HepG2 (cell line): ENCODE measurements around the gene PTCD2. TPM values are rescaled to one million over a fixed set of nuclear protein-coding genes. Genes with fewer than 3 reads are reported as not detected.

Experiments used
- ATAC-seq: fragments of 200-7000 bp; cut with Tn5 transposase; 3 replicates; pipeline ENCODE4 v1.9.1; 2020; ENCODE audit warnings: mild to moderate bottlenecking, moderate library complexity
- BruUV-seq: library from RNA; stranded (reverse); fragments of 400-500 nt; replicated peaks from 2 replicates; lab custom pipeline; 2021; lab: Mats Ljungman, UMichigan
- CTCF ChIA-PET: fragments of 300-600 bp; formaldehyde crosslinking; extraction: SDS; loops from one replicate; lab custom pipeline; 2021; ENCODE audit warnings: low total read pairs, inconsistent platforms, low intra/inter-chr PET ratio; lab: Yijun Ruan, JAX
- POLR2A ChIA-PET: fragments of 350-600 bp; sonication (Branson Sonifier 250); formaldehyde crosslinking; loops from one replicate; lab custom pipeline; 2020; ENCODE audit warnings: antibody characterized with exemption, inconsistent platforms; lab: Yijun Ruan, JAX
- DNase-seq: peaks from one replicate; pipeline ENCODE4 v3.0.0-alpha.2; 2015; ENCODE audit warnings: low spot score
- FAIRE-seq: peaks from 3 replicates; lab custom pipeline; 2011; peaks lifted over from hg19 to GRCh38; lab: Jason Lieb, UNC
- H2AFZ ChIP-seq: one replicate; pipeline ENCODE4 v1.6.1; 2011; ENCODE audit warnings: low read length, inconsistent platforms
- H3K27ac ChIP-seq: fragments of 300-600 bp; 3 replicates; pipeline ENCODE4 v1.8.0; 2011; ENCODE audit warnings: mixed run types, mild to moderate bottlenecking, mixed read lengths, low read length, inconsistent platforms; ENCODE audit not compliant: insufficient read depth; ENCODE audit errors: extremely low read length
- H3K27me3 ChIP-seq, 2 experiments: fragments of 200-600 bp in 1 of 2; 2 replicates in 1 of 2; 3 replicates in 1 of 2; pipeline versions ENCODE4 v1.6.0 to v1.8.0; 2011; ENCODE audit warnings: low read length in 2 of 2, mild to moderate bottlenecking in 2 of 2, moderate library complexity in 2 of 2, inconsistent platforms in 1 of 2; ENCODE audit not compliant: insufficient read depth in 2 of 2, control insufficient read depth in 1 of 2
- H3K36me3 ChIP-seq, 2 experiments: fragments of 200-600 bp in 1 of 2; replicated peaks in 1 of 2; 2 replicates in 1 of 2; 3 replicates in 1 of 2; pipeline versions ENCODE4 v1.5.1 to v1.8.0; 2011; ENCODE audit warnings: low read length in 2 of 2, inconsistent platforms in 1 of 2; ENCODE audit not compliant: insufficient read depth in 2 of 2, control insufficient read depth in 1 of 2
- H3K4me1 ChIP-seq: 2 replicates; pipeline ENCODE4 v1.5.1; 2012; ENCODE audit warnings: low read length, inconsistent platforms; ENCODE audit not compliant: insufficient read depth
- H3K4me2 ChIP-seq: 2 replicates; pipeline ENCODE4 v1.6.0; 2011; ENCODE audit warnings: low read depth, low read length, inconsistent platforms
- H3K4me3 ChIP-seq, 3 experiments: fragments of 200-600 bp in 1 of 3; sonication (generic), shearing (Covaris generic) in 1 of 3; replicated peaks in 1 of 3; 2 replicates each; pipeline ENCODE4 v1.5.1; 2011 to 2016; ENCODE audit warnings: low read length in 3 of 3, inconsistent platforms in 2 of 3, low read depth in 2 of 3, mild to moderate bottlenecking in 2 of 3, control low read depth in 1 of 3, mixed read lengths in 1 of 3; ENCODE audit not compliant: insufficient read depth in 1 of 3
- H3K79me2 ChIP-seq: one replicate; pipeline ENCODE4 v1.6.1; 2011; ENCODE audit warnings: low read length, inconsistent platforms; ENCODE audit not compliant: insufficient read depth
- H3K9ac ChIP-seq: 2 replicates; pipeline ENCODE4 v1.6.0; 2011; ENCODE audit warnings: mild to moderate bottlenecking, low read depth, low read length, inconsistent platforms; ENCODE audit not compliant: insufficient read depth
- H3K9me3 ChIP-seq: 2 replicates; pipeline ENCODE4 v1.5.1; 2012; ENCODE audit warnings: mild to moderate bottlenecking, low read length
- H4K20me1 ChIP-seq: 2 replicates; pipeline ENCODE4 v1.6.0; 2011; ENCODE audit warnings: inconsistent platforms, mild to moderate bottlenecking, low read length, moderate library complexity; ENCODE audit not compliant: insufficient read depth
- CREB1 ChIP-seq, 2 experiments: fragments of 450-650 bp in 1 of 2; IDR thresholded peaks; 2 replicates each; pipeline ENCODE4 v1.6.1; 2016 to 2017; ENCODE audit warnings: control low read depth in 1 of 2, mild to moderate bottlenecking in 1 of 2, missing compliant biosample characterization in 1 of 2, missing genetic modification characterization in 1 of 2
- XBP1 ChIP-seq: sonication (generic); formaldehyde crosslinking; IDR thresholded peaks from 2 replicates; pipeline ENCODE4 v1.5.0; 2020; ENCODE audit warnings: missing genetic modification reagents
- ZBTB7B ChIP-seq: sonication (generic); formaldehyde crosslinking; IDR thresholded peaks from 2 replicates; pipeline ENCODE4 v1.4.0; 2020; ENCODE audit warnings: missing genetic modification reagents
- ZNF33B ChIP-seq: sonication (generic); formaldehyde crosslinking; IDR thresholded peaks from 2 replicates; pipeline ENCODE4 v1.5.1; 2020; ENCODE audit warnings: mild to moderate bottlenecking, missing genetic modification reagents
- WGBS: methylation state at CpG from one replicate; pipeline ENCODE4 v1.1.6; 2017; ENCODE audit warnings: low lambda C conversion rate; 5-methylcytosine and 5-hydroxymethylcytosine counted together
- in situ Hi-C: cut with HindIII; loops from 2 replicates; pipeline ENCODE4 v1.10.0; 2017; ENCODE audit warnings: low pct_unique_long_range_greater_than_20kb; ENCODE audit not compliant: extremely low pct_ligation_motif_present
- intact Hi-C: fragments of 100-400 bp; cut with micrococcal nuclease; formaldehyde crosslinking; loops from one replicate; pipeline ENCODE4 v1.10.0; 2022; ENCODE audit not compliant: unreplicated experiment
- polyA plus RNA-seq, 8 experiments: library from polyadenylated mRNA; depleted of rRNA in 3 of 8; stranded (reverse) in 7 of 8; unstranded in 1 of 8; fragments of >200 nt; fragmentation: Illumina TruSeq in 4 of 8; extraction: Trizol in 4 of 8; gene quantifications; 2 replicates each; pipeline versions ENCODE4 v1.2.1 to v1.2.3, GENCODE V29; 2011 to 2016; ENCODE audit warnings: low read depth in 4 of 8, missing spikeins in 1 of 8, mixed read lengths in 1 of 8; ENCODE audit not compliant: insufficient read depth in 1 of 8
- total RNA-seq, 5 experiments: library from RNA; depleted of rRNA; stranded (reverse); fragments of >200 nt; fragmentation: Illumina TruSeq; extraction: Trizol; gene quantifications; 2 replicates each; pipeline ENCODE4 v1.2.3, GENCODE V29; 2016; ENCODE audit warnings: low read depth in 1 of 5
- TF ChIP-seq, protein P1 (sequence below): sonication (generic); formaldehyde crosslinking; IDR thresholded peaks from 2 replicates; pipeline ENCODE4 v1.8.1; 2023; ENCODE audit warnings: mild to moderate bottlenecking, moderate library complexity, missing genetic modification reagents
- TF ChIP-seq, protein P2 (sequence below): sonication (generic); formaldehyde crosslinking; IDR thresholded peaks from 2 replicates; pipeline ENCODE4 v1.4.0; 2020; ENCODE audit warnings: mild to moderate bottlenecking, missing genetic modification reagents
- TF ChIP-seq, protein P3 (sequence below): sonication (generic); formaldehyde crosslinking; IDR thresholded peaks from 2 replicates; pipeline ENCODE4 v1.5.1; 2020; ENCODE audit warnings: mild to moderate bottlenecking, missing genetic modification reagents
- TF ChIP-seq, protein P4 (sequence below): sonication (generic); formaldehyde crosslinking; IDR thresholded peaks from 2 replicates; pipeline ENCODE4 v1.5.0; 2020; ENCODE audit warnings: mild to moderate bottlenecking, missing genetic modification reagents, borderline replicate concordance

The PTCD2 gene
- total and polyA plus RNA-seq, 2 of the 13 experiments (the other 11 are each of a cell fraction or from before 2014, with no cell fraction given) = 5.3 to 6.4 TPM

DNA sequence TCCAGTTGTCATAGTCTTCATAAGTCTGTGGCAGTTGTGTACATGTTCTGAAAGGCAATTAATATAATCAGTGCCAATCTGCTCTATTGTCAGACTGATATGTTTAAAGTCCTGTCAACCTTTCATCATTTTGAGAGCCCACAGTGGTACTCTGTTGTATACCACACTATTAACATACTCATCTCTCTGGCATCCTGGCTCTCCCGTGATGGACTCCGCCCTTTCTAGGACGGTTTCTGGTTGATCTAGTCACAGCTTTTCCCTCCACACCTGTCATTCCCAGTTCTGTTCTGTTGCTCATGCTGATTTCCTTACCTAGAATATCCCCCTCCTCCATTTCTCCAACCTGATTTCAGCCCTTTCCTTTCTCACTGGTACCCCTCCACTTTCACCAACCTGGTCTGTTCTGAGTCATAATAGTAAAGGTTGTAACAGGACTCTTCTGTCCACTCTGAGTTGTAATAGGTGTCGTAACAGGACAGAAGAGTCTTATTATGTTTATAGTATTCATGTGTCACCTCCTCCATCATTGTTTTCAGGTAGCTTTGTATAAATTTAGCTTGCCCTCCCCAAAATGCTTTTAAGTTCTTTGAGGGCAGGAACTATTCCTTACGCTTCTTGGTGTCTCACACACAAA is 4.1 kb downstream of the PTCD2 start:
- Histone ChIP-seq H3K27me3 (no peaks in the 10 kb centered on the region; a peak in 2 of 5 replicates), H3K9me3 (no peaks in the 10 kb centered on the region), H3K36me3 (peaks cover 9 to 34% of the 10 kb centered on the region in 2 experiments; a peak in 4 of 5 replicates), H3K9ac (no peak overlapping the region), H3K27ac (no peak overlapping the region), H3K79me2 (peaks cover 12% of the 10 kb centered on the region), H3K4me2 (no peak overlapping the region), H2AFZ (no peak overlapping the region), H4K20me1 (no peaks in the 10 kb centered on the region), H3K4me1 (peaks cover 15% of the 10 kb centered on the region), H3K4me3 (no peak overlapping the region)
- no peak for DNase-seq
- intact Hi-C loops = no loop called here
- FAIRE-seq = no peak
- 93% methylated on average over 5 of the region's 5 CpGs for WGBS
- in situ Hi-C loops = loop anchor here (25.0 kb wide), 1 partner anchor 537 kb away; no protein-coding TSS in a partner anchor
- BruUV-seq = no TSS peak
- ATAC-seq = no peak
- CTCF ChIA-PET = no interaction called here
- POLR2A ChIA-PET = no interaction called here
- TF ChIP-seq, protein P1, sequence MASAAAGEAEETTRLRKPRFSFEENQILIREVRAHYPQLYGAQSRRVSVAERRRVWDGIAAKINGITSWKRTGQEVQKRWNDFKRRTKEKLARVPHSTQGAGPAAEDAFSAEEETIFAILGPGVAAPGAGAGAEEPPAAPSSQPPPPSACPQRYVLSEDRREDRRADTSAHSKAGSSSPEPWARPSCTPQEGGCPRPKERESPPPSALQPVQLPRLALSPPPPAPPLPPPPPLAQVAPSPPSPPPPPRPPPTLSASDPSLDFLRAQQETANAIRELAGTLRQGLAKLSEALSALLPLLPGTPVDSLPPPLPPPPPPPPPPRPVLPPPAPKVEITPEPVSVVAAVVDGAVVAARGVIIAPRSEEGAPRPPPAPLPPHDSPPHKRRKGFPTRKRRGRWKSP (CRISPR knock-in tag) = no peak
- TF ChIP-seq, protein P2, sequence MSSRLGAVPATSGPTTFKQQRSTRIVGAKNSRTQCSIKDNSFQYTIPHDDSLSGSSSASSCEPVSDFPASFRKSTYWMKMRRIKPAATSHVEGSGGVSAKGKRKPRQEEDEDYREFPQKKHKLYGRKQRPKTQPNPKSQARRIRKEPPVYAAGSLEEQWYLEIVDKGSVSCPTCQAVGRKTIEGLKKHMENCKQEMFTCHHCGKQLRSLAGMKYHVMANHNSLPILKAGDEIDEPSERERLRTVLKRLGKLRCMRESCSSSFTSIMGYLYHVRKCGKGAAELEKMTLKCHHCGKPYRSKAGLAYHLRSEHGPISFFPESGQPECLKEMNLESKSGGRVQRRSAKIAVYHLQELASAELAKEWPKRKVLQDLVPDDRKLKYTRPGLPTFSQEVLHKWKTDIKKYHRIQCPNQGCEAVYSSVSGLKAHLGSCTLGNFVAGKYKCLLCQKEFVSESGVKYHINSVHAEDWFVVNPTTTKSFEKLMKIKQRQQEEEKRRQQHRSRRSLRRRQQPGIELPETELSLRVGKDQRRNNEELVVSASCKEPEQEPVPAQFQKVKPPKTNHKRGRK = no peak
- TF ChIP-seq ZBTB7B (CRISPR knock-in tag) (no peak), ZNF33B (no peak), XBP1 (no peak), CREB1 (IDR thresholded peaks at IDR 0.05) (no peak), CREB1 (CRISPR knock-in tag; IDR thresholded peaks at IDR 0.05) (no peak)
- TF ChIP-seq, protein P3, sequence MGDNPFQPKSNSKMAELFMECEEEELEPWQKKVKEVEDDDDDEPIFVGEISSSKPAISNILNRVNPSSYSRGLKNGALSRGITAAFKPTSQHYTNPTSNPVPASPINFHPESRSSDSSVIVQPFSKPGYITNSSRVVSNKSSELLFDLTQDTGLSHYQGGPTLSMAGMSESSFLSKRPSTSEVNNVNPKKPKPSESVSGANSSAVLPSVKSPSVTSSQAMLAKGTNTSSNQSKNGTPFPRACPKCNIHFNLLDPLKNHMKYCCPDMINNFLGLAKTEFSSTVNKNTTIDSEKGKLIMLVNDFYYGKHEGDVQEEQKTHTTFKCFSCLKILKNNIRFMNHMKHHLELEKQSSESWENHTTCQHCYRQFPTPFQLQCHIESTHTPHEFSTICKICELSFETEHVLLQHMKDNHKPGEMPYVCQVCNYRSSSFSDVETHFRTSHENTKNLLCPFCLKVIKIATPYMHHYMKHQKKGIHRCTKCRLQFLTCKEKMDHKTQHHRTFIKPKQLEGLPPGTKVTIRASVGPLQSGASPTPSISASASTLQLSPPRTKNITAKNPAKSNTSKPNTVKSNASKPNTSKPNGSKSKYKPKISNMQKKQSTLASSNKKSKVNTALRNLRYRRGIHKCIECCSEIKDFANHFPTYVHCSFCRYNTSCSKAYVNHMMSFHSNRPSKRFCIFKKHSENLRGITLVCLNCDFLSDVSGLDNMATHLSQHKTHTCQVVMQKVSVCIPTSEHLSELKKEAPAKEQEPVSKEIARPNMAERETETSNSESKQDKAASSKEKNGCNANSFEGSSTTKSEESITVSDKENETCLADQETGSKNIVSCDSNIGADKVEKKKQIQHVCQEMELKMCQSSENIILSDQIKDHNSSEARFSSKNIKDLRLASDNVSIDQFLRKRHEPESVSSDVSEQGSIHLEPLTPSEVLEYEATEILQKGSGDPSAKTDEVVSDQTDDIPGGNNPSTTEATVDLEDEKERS (CRISPR knock-in tag) = no peak
- TF ChIP-seq, protein P4, sequence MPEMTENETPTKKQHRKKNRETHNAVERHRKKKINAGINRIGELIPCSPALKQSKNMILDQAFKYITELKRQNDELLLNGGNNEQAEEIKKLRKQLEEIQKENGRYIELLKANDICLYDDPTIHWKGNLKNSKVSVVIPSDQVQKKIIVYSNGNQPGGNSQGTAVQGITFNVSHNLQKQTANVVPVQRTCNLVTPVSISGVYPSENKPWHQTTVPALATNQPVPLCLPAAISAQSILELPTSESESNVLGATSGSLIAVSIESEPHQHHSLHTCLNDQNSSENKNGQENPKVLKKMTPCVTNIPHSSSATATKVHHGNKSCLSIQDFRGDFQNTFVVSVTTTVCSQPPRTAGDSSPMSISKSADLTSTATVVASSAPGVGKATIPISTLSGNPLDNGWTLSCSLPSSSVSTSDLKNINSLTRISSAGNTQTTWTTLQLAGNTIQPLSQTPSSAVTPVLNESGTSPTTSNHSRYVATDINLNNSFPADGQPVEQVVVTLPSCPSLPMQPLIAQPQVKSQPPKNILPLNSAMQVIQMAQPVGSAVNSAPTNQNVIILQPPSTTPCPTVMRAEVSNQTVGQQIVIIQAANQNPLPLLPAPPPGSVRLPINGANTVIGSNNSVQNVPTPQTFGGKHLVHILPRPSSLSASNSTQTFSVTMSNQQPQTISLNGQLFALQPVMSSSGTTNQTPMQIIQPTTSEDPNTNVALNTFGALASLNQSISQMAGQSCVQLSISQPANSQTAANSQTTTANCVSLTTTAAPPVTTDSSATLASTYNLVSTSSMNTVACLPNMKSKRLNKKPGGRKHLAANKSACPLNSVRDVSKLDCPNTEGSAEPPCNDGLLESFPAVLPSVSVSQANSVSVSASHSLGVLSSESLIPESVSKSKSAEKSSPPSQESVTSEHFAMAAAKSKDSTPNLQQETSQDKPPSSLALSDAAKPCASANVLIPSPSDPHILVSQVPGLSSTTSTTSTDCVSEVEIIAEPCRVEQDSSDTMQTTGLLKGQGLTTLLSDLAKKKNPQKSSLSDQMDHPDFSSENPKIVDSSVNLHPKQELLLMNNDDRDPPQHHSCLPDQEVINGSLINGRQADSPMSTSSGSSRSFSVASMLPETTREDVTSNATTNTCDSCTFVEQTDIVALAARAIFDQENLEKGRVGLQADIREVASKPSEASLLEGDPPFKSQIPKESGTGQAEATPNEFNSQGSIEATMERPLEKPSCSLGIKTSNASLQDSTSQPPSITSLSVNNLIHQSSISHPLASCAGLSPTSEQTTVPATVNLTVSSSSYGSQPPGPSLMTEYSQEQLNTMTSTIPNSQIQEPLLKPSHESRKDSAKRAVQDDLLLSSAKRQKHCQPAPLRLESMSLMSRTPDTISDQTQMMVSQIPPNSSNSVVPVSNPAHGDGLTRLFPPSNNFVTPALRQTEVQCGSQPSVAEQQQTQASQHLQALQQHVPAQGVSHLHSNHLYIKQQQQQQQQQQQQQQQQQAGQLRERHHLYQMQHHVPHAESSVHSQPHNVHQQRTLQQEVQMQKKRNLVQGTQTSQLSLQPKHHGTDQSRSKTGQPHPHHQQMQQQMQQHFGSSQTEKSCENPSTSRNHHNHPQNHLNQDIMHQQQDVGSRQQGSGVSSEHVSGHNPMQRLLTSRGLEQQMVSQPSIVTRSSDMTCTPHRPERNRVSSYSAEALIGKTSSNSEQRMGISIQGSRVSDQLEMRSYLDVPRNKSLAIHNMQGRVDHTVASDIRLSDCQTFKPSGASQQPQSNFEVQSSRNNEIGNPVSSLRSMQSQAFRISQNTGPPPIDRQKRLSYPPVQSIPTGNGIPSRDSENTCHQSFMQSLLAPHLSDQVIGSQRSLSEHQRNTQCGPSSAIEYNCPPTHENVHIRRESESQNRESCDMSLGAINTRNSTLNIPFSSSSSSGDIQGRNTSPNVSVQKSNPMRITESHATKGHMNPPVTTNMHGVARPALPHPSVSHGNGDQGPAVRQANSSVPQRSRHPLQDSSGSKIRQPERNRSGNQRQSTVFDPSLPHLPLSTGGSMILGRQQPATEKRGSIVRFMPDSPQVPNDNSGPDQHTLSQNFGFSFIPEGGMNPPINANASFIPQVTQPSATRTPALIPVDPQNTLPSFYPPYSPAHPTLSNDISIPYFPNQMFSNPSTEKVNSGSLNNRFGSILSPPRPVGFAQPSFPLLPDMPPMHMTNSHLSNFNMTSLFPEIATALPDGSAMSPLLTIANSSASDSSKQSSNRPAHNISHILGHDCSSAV = no peak
